ENCODE results near the gene SS18L1.

SS18L1 gene

DNA sequence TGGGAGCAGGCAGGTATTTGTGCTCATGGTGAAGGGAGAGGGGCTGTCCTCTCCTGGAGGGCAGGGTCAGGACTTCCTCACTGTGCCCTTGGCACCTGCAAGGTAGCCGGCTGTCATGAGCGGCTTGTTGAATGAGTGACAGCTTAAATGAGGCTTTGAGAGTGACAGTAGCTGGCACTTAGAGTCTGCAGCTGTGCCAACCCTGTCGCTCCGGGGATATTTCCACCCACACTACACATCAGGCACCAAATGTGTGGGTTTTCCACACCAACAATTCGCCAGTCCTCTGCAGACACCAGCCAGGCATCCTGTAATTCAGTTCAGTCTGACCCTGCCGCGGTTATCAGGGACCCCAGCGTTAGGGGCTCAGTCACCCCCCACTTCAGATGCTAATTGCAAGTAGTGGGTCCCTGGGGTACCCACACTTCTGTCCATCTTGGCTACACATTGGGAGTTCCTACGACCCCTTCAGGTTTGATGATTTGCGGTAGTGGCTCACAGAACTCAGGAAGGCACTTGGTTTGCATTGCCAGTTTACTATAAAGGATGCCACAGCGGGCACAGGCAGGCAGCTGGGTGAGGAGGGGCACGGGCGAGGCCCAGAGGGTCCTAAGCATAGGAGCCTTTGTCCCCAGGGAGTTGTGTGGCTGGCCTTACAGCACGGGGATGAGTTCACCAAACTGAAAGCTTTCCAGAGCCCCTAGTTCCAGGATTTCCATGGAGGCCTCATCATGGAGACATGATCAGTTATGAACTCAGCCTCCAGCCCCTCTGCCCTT, 48.4 kb downstream of the SS18L1 start:
- TF ChIP-seq, protein P1, sequence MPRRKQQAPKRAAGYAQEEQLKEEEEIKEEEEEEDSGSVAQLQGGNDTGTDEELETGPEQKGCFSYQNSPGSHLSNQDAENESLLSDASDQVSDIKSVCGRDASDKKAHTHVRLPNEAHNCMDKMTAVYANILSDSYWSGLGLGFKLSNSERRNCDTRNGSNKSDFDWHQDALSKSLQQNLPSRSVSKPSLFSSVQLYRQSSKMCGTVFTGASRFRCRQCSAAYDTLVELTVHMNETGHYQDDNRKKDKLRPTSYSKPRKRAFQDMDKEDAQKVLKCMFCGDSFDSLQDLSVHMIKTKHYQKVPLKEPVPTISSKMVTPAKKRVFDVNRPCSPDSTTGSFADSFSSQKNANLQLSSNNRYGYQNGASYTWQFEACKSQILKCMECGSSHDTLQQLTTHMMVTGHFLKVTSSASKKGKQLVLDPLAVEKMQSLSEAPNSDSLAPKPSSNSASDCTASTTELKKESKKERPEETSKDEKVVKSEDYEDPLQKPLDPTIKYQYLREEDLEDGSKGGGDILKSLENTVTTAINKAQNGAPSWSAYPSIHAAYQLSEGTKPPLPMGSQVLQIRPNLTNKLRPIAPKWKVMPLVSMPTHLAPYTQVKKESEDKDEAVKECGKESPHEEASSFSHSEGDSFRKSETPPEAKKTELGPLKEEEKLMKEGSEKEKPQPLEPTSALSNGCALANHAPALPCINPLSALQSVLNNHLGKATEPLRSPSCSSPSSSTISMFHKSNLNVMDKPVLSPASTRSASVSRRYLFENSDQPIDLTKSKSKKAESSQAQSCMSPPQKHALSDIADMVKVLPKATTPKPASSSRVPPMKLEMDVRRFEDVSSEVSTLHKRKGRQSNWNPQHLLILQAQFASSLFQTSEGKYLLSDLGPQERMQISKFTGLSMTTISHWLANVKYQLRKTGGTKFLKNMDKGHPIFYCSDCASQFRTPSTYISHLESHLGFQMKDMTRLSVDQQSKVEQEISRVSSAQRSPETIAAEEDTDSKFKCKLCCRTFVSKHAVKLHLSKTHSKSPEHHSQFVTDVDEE (CRISPR knock-in tag; IDR thresholded peaks at IDR 0.05): no peak
- TF ChIP-seq ZFP3 (CRISPR knock-in tag; IDR thresholded peaks at IDR 0.05): no peak
- no peak for TF ChIP-seq BACH2 (CRISPR knock-in tag; IDR thresholded peaks at IDR 0.05; ENCODE audit: borderline replicate concordance)
- no peak for TF ChIP-seq TCF4 (CRISPR knock-in tag; IDR thresholded peaks at IDR 0.05; ENCODE audit: borderline replicate concordance)
- TF ChIP-seq ZNF565 (CRISPR knock-in tag; conservative IDR thresholded peaks at IDR 0.05; ENCODE audit: low read depth): no peak
- no peak for TF ChIP-seq PPARA (CRISPR knock-in tag; IDR thresholded peaks at IDR 0.05; ENCODE audit: borderline replicate concordance)
- TF ChIP-seq ESRRG (CRISPR knock-in tag; IDR thresholded peaks at IDR 0.05): no peak
- no peak for ATAC-seq

DNA sequence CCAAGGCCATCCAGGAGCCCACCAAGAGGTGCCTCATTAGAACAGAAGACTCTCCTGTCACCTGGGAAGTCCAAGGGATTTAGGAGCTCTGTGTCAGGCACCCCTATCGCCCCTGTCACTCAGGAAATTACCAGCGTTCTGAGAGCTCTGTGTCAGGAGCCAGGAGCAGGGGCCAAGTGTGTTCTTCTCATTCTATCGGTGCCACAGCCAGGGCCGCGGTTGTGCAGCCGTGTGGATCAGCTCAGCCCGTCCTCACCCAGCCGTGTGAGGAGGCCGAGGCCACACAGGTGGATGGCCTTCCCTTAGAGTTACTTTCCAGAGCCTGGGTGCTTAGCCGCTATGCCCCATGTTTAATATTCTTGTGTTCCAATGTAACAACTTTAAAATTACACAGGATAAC, 49.1 kb downstream of the SS18L1 start:
- no peak for ATAC-seq
- TF ChIP-seq, protein P2, sequence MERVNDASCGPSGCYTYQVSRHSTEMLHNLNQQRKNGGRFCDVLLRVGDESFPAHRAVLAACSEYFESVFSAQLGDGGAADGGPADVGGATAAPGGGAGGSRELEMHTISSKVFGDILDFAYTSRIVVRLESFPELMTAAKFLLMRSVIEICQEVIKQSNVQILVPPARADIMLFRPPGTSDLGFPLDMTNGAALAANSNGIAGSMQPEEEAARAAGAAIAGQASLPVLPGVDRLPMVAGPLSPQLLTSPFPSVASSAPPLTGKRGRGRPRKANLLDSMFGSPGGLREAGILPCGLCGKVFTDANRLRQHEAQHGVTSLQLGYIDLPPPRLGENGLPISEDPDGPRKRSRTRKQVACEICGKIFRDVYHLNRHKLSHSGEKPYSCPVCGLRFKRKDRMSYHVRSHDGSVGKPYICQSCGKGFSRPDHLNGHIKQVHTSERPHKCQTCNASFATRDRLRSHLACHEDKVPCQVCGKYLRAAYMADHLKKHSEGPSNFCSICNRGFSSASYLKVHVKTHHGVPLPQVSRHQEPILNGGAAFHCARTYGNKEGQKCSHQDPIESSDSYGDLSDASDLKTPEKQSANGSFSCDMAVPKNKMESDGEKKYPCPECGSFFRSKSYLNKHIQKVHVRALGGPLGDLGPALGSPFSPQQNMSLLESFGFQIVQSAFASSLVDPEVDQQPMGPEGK (CRISPR knock-in tag; IDR thresholded peaks at IDR 0.05; ENCODE audit: borderline replicate concordance): no peak
- TF ChIP-seq, protein P3, sequence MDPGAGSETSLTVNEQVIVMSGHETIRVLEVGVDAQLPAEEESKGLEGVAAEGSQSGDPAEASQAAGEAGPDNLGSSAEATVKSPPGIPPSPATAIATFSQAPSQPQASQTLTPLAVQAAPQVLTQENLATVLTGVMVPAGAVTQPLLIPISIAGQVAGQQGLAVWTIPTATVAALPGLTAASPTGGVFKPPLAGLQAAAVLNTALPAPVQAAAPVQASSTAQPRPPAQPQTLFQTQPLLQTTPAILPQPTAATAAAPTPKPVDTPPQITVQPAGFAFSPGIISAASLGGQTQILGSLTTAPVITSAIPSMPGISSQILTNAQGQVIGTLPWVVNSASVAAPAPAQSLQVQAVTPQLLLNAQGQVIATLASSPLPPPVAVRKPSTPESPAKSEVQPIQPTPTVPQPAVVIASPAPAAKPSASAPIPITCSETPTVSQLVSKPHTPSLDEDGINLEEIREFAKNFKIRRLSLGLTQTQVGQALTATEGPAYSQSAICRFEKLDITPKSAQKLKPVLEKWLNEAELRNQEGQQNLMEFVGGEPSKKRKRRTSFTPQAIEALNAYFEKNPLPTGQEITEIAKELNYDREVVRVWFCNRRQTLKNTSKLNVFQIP (CRISPR knock-in tag; IDR thresholded peaks at IDR 0.05; ENCODE audit: borderline replicate concordance, low read depth): no peak
- TF ChIP-seq ZNF70 (CRISPR knock-in tag; IDR thresholded peaks at IDR 0.05) (no peak), BACH2 (CRISPR knock-in tag; IDR thresholded peaks at IDR 0.05; ENCODE audit: borderline replicate concordance) (no peak), TCF4 (CRISPR knock-in tag; IDR thresholded peaks at IDR 0.05; ENCODE audit: borderline replicate concordance) (no peak), ZNF8 (CRISPR knock-in tag; IDR thresholded peaks at IDR 0.05) (no peak), SNAI2 (CRISPR knock-in tag; IDR thresholded peaks at IDR 0.05) (no peak), GLIS3 (CRISPR knock-in tag; IDR thresholded peaks at IDR 0.05) (no peak), OSR1 (CRISPR knock-in tag; IDR thresholded peaks at IDR 0.05) (no peak), ARNTL (CRISPR knock-in tag; IDR thresholded peaks at IDR 0.05; ENCODE audit: borderline replicate concordance, low read depth) (no peak), ZNF565 (CRISPR knock-in tag; conservative IDR thresholded peaks at IDR 0.05; ENCODE audit: low read depth) (no peak), RARB (CRISPR knock-in tag; IDR thresholded peaks at IDR 0.05) (no peak)

DNA sequence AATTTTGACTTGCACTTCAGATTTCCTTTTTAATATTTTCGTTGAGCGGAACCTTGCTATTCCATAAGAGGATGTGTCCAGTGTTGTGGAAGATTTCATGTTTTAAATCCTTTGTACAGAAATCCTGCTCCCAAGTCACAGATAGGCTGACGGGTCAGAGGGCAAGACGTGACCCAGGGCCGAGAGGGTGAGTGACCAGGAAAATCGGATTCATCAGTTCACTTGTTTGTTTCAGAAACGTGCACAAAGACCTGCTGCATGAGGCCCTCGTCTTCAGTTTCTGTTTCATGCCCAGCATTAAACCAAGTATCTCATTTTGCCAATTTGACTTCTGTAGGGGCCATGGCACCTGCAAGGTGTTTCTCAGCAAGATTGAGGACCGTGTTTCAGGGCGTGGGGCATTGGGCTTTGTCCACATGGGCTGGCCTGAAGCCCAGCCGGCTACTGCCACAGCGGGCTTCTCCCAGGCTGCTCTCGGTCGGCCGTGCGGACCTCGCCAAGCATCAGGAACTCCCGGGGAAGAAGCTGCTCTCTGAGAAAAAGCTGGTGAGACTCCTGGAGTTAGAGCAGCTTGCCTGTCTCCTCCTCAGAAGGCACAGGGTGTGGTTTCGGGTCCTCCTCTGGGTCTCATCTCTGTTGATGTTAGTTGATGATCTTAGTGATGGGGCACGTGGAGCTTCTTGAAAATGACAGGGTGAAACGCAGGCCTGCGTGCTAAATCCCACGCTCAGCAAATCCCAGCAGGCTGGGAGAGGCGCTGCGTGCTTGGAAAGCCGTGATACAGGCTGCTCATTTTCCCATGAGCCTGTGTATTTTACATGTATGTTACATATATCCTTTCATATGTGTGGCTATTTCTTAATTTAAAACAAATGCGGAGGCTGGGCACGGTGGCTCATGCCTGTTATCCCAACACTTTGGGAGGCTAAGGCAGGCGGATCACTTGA, 49.8 kb downstream of the SS18L1 start:
- TF ChIP-seq BACH2 (CRISPR knock-in tag; IDR thresholded peaks at IDR 0.05; ENCODE audit: borderline replicate concordance): no peak
- ATAC-seq: no peak

DNA sequence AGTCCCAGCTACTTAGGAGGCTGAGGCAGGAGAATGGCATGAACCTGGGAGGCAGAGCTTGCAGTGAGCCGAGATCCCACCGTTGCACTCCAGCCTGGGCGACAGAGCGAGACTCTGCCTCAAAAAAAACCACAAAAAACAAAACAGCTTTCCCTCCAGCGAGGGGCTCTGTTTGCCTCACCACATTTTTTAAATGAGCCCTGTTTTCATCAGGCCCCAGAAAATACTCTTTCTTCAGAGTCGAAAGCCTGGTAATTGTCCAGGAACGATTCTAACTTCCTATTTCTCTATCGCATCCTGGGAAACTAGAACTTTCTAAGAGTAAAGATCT, 51.5 kb downstream of the SS18L1 start:
- TF ChIP-seq ZNF565 (CRISPR knock-in tag; conservative IDR thresholded peaks at IDR 0.05; ENCODE audit: low read depth) (no peak), ZNF70 (CRISPR knock-in tag; IDR thresholded peaks at IDR 0.05) (no peak), PPARA (CRISPR knock-in tag; IDR thresholded peaks at IDR 0.05; ENCODE audit: borderline replicate concordance) (no peak), GLIS3 (CRISPR knock-in tag; IDR thresholded peaks at IDR 0.05) (no peak), ZFP3 (CRISPR knock-in tag; IDR thresholded peaks at IDR 0.05) (no peak), ARNTL (CRISPR knock-in tag; IDR thresholded peaks at IDR 0.05; ENCODE audit: borderline replicate concordance, low read depth) (no peak), OSR1 (CRISPR knock-in tag; IDR thresholded peaks at IDR 0.05) (no peak), BACH2 (CRISPR knock-in tag; IDR thresholded peaks at IDR 0.05; ENCODE audit: borderline replicate concordance) (no peak), ZC3H10 (CRISPR knock-in tag; IDR thresholded peaks at IDR 0.05) (no peak), ESRRG (CRISPR knock-in tag; IDR thresholded peaks at IDR 0.05) (no peak), CSDC2 (CRISPR knock-in tag; IDR thresholded peaks at IDR 0.05) (no peak)
- TF ChIP-seq, protein P1 (CRISPR knock-in tag; IDR thresholded peaks at IDR 0.05): no peak
- TF ChIP-seq, protein P4, sequence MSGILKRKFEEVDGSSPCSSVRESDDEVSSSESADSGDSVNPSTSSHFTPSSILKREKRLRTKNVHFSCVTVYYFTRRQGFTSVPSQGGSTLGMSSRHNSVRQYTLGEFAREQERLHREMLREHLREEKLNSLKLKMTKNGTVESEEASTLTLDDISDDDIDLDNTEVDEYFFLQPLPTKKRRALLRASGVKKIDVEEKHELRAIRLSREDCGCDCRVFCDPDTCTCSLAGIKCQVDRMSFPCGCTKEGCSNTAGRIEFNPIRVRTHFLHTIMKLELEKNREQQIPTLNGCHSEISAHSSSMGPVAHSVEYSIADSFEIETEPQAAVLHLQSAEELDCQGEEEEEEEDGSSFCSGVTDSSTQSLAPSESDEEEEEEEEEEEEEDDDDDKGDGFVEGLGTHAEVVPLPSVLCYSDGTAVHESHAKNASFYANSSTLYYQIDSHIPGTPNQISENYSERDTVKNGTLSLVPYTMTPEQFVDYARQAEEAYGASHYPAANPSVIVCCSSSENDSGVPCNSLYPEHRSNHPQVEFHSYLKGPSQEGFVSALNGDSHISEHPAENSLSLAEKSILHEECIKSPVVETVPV (CRISPR knock-in tag; IDR thresholded peaks at IDR 0.05): no peak

More for the DNA sequence above, 51.5 kb downstream of the SS18L1 start:
- no peak for ATAC-seq

Measured in SK-N-SH treated with all-trans-retinoic acid at 6 μM for 48 hours (cell line).